GOT3 (cell line): ENCODE results near the gene USE1.
"Not testable (repeated sequence)": the region's sequence is repeated elsewhere in the genome, so short reads cannot be mapped to it uniquely, and the experiment has no call there.

ENCODE experiments used
- DNase-seq: peaks from one replicate; lab custom pipeline; 2025; ENCODE audit warnings: mixed read lengths; lab: John Stamatoyannopoulos, UW

USE1 gene

DNA sequence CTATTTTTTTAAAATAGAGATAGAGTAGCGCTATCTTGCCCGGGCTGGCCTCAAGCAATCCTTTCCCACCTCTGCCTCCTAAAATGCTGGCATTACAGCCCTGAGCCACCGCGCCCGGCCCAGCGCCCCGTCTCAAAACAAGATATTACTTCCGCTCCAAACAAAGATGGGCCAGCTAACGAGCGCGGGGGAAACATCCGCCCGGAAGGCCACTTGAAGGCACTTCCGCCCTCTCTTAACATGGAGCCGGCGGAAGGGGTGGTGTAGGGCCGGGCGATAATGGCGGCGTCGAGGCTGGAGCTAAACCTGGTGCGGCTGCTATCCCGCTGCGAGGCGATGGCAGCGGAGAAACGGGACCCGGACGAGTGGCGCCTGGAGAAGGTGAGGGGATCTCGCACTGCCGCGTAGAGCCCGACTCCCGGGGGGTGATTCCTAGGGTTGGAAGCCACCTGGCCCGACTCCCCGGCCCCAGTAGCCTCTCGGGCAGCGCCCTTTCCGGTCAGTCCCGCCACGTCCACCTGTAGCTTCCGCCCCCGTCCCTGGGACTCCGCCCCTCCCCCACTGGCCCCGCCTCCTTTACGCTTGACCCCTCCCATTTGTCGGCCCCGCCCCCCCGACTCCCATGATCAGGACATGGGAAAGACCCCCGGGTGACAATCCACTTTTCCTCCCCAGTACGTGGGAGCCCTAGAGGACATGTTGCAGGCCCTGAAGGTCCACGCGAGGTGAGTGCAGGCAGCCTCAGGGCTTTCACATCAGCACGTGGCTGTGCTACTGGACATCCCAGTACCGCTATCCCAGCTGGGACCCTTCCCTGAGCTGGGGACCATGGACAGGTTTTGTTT, at the start of gene USE1:
Gene USE1 (plus strand): TSS at position 231 of the 845 bp plus-strand sequence. CDS start 49 bp downstream, at position 280.
- DNase-seq = peak; percentile 60

DNA sequence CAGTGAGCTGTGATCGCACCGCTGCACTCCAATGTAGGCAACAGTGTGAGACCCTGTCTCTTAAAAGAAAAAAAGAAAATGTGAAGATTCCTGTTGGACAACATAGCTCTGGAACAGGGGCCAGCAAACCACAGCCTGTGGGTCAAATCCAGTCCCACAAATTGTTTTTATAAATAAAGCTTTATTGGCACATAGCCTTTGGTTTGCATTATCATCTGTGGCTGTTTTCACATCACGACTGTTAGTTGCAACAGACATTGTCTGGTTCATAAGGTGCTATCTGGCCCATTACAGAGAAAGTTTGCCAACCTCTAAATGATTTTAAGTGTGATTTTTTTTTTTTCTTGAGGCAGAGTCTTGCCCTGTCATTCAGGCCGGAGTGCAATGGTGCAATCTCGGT, 49.4 kb upstream of the USE1 start:
- no peak for DNase-seq

- no peak for DNase-seq
These were observed 44.4 kb upstream of the USE1 start for GRCh38 chr19:17170538-17171297.

DNA sequence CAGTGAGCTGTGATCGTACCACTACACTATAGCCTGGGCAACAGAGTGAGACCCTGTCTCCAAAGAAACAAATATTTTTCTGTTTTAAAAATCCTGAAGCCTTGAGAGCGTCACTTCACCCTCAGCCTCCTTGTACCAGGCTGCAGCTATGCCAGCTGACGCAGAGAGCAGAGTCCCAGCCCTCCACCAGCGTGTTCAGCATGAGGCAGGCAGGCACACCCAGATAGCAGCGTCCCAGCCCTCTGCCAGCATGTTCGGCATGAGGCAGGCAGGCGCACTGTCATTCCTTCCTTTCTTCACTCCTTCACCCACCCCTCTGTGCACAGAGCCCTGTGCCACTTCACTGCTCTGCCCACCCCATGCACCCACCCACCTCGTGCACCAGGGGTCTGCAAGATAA, 43.3 kb upstream of the USE1 start:
- DNase-seq = no peak

- no peak for DNase-seq
These were observed 42.4 kb upstream of the USE1 start for GRCh38 chr19:17172624-17173345.

- DNase-seq = no peak
These were observed 36.9 kb upstream of the USE1 start for GRCh38 chr19:17178291-17178690.

- DNase-seq = no peak
These were observed 34.0 kb upstream of the USE1 start for GRCh38 chr19:17180997-17181702.

DNA sequence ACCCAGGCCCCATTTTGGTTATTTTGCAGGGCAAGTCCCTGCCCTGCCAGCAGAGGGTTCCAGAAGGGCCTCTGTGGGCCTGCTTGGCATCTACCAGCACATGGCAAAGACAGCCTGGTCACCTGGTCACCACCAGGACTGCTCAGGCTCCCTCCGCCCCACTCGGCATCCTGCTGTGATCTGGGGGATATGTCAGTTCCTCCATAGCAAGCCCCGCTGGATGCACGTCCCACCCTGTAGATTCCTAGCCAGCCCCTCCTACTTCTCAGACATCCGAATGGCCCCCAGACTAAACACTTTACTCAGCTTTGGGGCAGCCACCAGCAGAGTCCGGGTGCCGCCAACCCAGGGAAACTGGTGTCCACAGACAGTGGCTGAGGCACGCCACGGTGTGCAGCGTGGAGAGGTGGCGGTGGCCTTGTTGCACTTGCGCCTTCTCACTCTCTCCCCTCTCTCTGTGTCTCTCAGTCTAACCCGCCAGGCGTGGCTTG, 31.8 kb upstream of the USE1 start:
- DNase-seq = no peak

- DNase-seq = no peak
These were observed 31.3 kb upstream of the USE1 start for GRCh38 chr19:17183858-17184321.

GRCh38 chr19:17184371-17184841, 30.8 kb upstream of the USE1 start:
- DNase-seq = no peak

DNA sequence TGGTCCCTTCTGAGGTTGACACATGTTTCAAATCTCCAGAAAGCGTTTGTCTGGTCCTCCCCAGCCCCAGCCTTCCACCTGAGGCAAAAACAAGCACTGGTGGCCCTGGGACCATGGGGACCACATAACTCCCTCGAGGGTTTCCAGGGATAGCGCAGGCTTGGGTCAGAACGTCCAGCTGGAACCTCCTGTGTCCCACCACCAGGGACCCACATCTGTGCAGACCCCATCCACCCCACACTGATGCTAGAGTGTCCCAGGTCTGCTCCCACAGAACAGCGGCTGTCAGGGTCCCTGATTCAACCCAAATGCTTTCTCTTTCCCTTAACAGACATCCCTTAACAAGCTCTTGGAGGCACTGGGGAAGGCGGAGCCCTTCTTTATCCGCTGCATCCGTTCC, 29.6 kb upstream of the USE1 start:
- DNase-seq = no peak

DNA sequence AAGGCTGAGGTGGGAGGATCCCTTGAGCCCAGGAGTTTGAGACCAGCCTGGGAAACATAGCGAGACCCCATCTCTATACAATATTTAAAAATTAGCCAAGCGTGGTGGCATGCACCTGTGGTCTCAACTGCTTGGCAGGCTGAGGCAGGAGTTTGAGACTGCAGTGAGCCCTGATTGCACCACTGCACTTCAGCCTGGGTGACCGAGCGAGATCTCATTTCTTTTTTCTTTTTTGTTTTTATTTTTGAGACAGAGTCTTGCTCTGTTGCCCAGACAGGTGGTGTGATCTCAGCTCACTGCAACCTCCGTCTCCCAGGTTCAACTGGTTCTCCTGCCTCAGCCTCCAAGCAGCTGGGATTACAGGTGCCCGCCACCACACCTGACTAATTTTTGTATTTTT, 23.4 kb upstream of the USE1 start:
- not testable (repeated sequence) for DNase-seq

GRCh38 chr19:17192751-17193150, 22.4 kb upstream of the USE1 start:
- no peak for DNase-seq

DNA sequence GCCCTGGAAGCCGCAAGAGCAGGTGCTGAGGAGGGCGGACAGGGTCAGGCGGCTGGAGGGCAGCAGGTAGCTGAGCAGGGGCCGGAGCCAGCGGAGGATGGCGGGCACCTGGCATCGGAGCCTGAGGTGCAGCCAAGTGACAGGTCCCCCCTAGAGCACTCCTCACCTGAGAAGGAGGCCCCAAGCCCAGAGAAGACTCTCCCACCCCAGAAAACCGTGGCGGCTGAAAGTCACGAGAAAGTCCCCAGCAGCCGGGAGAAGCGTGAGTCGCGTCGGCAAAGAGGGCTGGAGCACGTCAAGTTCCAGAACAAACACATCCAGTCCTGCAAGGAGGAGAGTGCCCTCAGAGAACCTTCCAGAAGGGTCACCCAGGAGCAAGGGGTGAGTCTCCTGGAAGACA, 20.5 kb upstream of the USE1 start:
- DNase-seq = no peak

DNA sequence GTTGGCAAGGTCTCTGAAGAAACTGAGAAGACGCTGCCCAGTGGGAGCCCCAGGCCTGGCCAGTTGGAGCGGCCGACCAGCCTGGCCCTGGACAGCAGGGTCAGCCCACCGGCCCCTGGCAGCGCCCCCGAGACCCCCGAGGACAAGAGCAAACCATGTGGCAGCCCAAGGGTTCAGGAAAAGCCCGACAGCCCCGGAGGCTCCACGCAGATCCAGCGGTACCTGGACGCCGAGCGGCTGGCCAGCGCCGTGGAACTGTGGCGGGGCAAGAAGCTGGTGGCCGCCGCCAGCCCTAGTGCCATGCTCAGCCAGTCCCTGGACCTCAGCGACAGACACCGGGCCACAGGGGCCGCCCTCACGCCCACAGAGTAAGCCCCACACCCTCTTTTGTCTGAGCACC, 20.1 kb upstream of the USE1 start:
- no peak for DNase-seq

DNA sequence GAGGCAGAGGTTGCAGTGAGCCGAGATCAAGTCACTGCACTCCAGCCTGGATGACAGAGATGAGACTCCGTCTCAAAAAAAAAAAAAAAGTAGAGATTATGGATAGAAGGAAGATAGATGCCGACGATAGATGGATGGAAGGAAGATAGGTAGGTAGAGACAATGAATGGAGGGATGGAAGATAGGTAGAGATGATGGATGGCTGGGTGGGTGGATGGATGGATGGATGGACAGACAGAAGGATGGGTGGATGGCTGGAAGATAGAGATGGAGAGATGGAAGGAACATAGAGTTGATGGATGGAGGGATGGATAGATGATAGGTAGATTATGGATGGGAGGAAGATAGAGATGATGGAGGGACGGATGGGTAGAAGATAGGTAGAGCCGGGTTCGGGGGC, 18.5 kb upstream of the USE1 start:
- DNase-seq = no peak

DNA sequence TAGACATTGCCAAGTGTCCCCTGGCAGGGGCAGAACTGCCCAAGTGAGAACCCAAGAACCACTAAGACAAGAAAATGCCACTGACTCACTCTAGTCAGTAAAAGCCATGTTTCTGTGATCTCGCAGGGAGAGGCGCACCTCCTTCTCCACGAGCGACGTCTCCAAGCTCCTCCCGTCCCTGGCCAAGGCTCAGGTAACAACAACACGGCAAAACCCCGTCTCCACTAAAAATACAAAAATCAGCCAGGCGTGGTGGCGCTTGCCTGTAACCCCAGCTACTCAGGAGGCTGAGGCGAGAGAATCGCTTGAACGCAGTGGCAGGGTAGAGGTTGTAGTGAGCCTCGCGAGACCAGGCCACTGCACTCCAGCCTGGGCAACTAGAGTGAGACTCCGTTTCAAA, 17.5 kb upstream of the USE1 start:
- DNase-seq = no peak

GRCh38 chr19:17200408-17201079, 14.6 kb upstream of the USE1 start:
- DNase-seq = no peak

DNA sequence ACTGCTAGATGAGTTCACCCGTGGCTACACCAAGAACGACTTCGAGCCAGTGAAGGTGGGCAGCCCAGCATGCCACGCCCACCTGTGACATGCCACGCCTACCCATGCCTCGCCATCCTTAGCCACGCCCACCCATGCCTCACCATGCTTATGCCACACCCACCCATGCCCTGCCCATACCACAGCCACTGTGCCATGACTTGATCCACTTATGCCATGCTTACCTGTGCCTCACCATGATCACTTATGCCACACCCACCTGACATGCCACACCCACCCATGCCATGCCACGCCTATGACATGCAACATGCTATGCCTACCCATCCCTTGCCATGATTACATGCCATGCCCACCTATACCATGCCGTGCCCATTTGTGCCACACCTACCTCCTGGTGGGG, 12.9 kb upstream of the USE1 start:
- no peak for DNase-seq

- no peak for DNase-seq
These were observed 12.4 kb upstream of the USE1 start for GRCh38 chr19:17202713-17203112.
